ENCODE data around the gene ARL5A.

DNA sequence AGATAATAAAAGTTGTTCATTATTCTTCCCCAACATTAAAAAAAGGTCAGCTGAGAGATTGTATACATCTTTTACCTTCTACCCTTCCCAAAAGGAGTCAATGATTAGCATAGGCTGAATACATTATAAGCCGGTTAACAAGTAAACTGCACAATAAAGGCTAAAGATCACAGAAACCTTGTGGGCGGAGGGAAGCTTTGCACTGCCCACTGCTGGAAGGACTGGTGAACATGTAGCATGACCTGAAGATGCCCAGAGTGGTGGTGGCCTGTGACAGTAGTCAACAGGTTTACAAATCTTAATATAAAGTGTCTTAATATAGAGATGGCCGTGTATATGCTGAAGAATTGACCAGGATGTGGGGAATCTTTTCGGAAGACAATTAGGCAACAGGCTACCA is 35.6 kb downstream of the ARL5A start:
- TF ChIP-seq POLR2AphosphoS5 (IDR thresholded peaks at IDR 0.05; ENCODE audit: low read depth, low read length) (no peak), TAF1 (IDR thresholded peaks at IDR 0.05; ENCODE audit: borderline replicate concordance, insufficient read depth, low read length) (no peak), SIN3A (IDR thresholded peaks at IDR 0.05; ENCODE audit: borderline replicate concordance, insufficient read depth, low read length) (no peak)

All from PFSK-1 (cell line).